GM23338 (cell line): ENCODE measurements around the gene PPFIBP2.

ENCODE experiments used
- CREB1 ChIP-seq: fragments of 250-450 bp; sonication (Bioruptor Pico); IDR thresholded peaks from 2 replicates; pipeline ENCODE4 v1.5.0; 2020; ENCODE audit warnings: low read depth, mild to moderate bottlenecking, moderate library complexity
- CTCF ChIP-seq, 2 experiments: fragments of 200-600 bp in 1 of 2; sonication (generic) in 1 of 2; conservative IDR thresholded peaks; 2 replicates each; pipeline versions ENCODE4 v1.5.1 to v1.6.1; 2016 to 2017; ENCODE audit warnings: antibody characterized with exemption in 2 of 2, low read depth in 2 of 2, mild to moderate bottlenecking in 2 of 2, moderate library complexity in 1 of 2
- EZH2 ChIP-seq: fragments of 200-600 bp; sonication (generic); IDR thresholded peaks from one replicate; pipeline ENCODE4 v1.8.0; 2017; ENCODE audit warnings: antibody characterized with exemption, mild to moderate bottlenecking, low read depth; ENCODE audit not compliant: unreplicated experiment
- JUNB ChIP-seq: IDR thresholded peaks from one replicate; pipeline ENCODE4 v1.6.1; 2016; ENCODE audit warnings: antibody characterized with exemption; ENCODE audit not compliant: unreplicated experiment
- POLR2AphosphoS5 ChIP-seq: IDR thresholded peaks from 2 replicates; pipeline ENCODE4 v1.6.1; 2016; ENCODE audit warnings: antibody characterized with exemption, low read depth

GRCh38 chr11:7573193-7573557 is 59.4 kb downstream of the PPFIBP2 start:
- TF ChIP-seq CTCF (conservative IDR thresholded peaks at IDR 0.05; ENCODE audit: low read depth in 2 of 2) (no peak), JUNB (no peak), EZH2 (no peak), CREB1 (CRISPR knock-in tag) (no peak), POLR2AphosphoS5 (no peak)
